Ascending aorta (tissue), 2 donors: Measurements from ENCODE around the gene HOXB6. TPM values are rescaled to one million over a fixed set of nuclear protein-coding genes. Genes with fewer than 3 reads are reported as not detected.

Experiments used
- DNase-seq, 2 donors: peaks; one replicate each; pipeline ENCODE4 v3.0.0-alpha.2; 2019; ENCODE audit warnings: low spot score in 2 of 2
- H3K27ac ChIP-seq, 2 donors: fragments of 200-600 bp; sonication (generic); one replicate each; pipeline ENCODE4 v1.5.1; 2016 to 2017; ENCODE audit warnings: mild to moderate bottlenecking in 1 of 2
- H3K27me3 ChIP-seq: fragments of 200-600 bp; sonication (generic); one replicate; pipeline ENCODE4 v1.5.1; 2017
- H3K36me3 ChIP-seq, 2 donors: fragments of 200-600 bp; sonication (generic); one replicate each; pipeline ENCODE4 v1.5.1; 2016
- H3K4me1 ChIP-seq, 2 donors: fragments of 200-600 bp; sonication (generic); one replicate each; pipeline ENCODE4 v1.5.1; 2016 to 2017; ENCODE audit warnings: mild to moderate bottlenecking in 1 of 2
- H3K4me3 ChIP-seq, 2 donors: fragments of 200-600 bp; sonication (generic); one replicate each; pipeline ENCODE4 v1.5.1; 2016 to 2017; ENCODE audit warnings: mild to moderate bottlenecking in 1 of 2
- H3K9me3 ChIP-seq, 2 donors: fragments of 200-600 bp; sonication (generic); one replicate each; pipeline ENCODE4 v1.5.1; 2016
- CTCF ChIP-seq, 3 experiments: fragments of 200-600 bp in 2 of 3; fragments of 450-650 bp in 1 of 3; sonication (generic) in 2 of 3; IDR thresholded peaks; one replicate each; pipeline ENCODE4 v1.5.1; 2016 to 2019; ENCODE audit warnings: antibody characterized with exemption in 3 of 3, mild to moderate bottlenecking in 1 of 3, moderate library complexity in 1 of 3
- intact Hi-C: fragments of 100-400 bp; cut with DNase I; formaldehyde crosslinking; loops from one replicate; pipeline ENCODE4 v1.15.1; 2023
- total RNA-seq: library from RNA; depleted of rRNA; stranded (reverse); fragments of >200 nt; gene quantifications from one replicate; pipeline ENCODE4 v1.1.0, GENCODE V29; 2016

The HOXB6 gene
- total RNA-seq, 1 donor from 2014 or later, result 5.1 TPM

- H3K9me3 ChIP-seq, result no peaks in the 10 kb centered on the region
- TF ChIP-seq CTCF (IDR thresholded peaks at IDR 0.05), result no peak
- peak overlapping the region; percentile 84 to 97 for H3K27ac ChIP-seq
- peaks cover 15 to 73% of the 10 kb centered on the region in 2 donors for H3K4me1 ChIP-seq
- no peak overlapping the region for H3K4me3 ChIP-seq
- H3K27me3 ChIP-seq, result no peaks in the 10 kb centered on the region
- no peak for DNase-seq
- no peaks in the 10 kb centered on the region for H3K36me3 ChIP-seq
- intact Hi-C loops, result no loop called here
Measured at GRCh38 chr17:48559840-48560817, 44.7 kb downstream of the HOXB6 start.

- Histone ChIP-seq H3K9me3 (no peaks in the 10 kb centered on the region), H3K27ac (peak overlapping the region; percentile 84 to 97), H3K27me3 (no peaks in the 10 kb centered on the region), H3K36me3 (no peaks in the 10 kb centered on the region), H3K4me3 (no peak overlapping the region), H3K4me1 (peaks cover 15 to 69% of the 10 kb centered on the region in 2 donors)
- no peak for TF ChIP-seq CTCF (IDR thresholded peaks at IDR 0.05)
- peak in 1 of 2 donors; percentile 40 for DNase-seq
- intact Hi-C loops, result no loop called here
Measured at GRCh38 chr17:48559122-48559839, 45.5 kb downstream of the HOXB6 start.

- Histone ChIP-seq H3K4me3 (no peak overlapping the region), H3K36me3 (no peaks in the 10 kb centered on the region), H3K27ac (peak overlapping the region; percentile 84 to 97), H3K4me1 (peaks cover 15 to 70% of the 10 kb centered on the region in 2 donors), H3K9me3 (no peaks in the 10 kb centered on the region), H3K27me3 (no peaks in the 10 kb centered on the region)
- intact Hi-C loops, result no loop called here
- DNase-seq, result no peak
- no peak for TF ChIP-seq CTCF (IDR thresholded peaks at IDR 0.05)
Measured at GRCh38 chr17:48558831-48559121, 46.0 kb downstream of the HOXB6 start.

- DNase-seq, result no peak
- intact Hi-C loops, result no loop called here
- peak overlapping the region; percentile 84 to 97 for H3K27ac ChIP-seq
- no peaks in the 10 kb centered on the region for H3K27me3 ChIP-seq
- H3K4me1 ChIP-seq, result peaks cover 15 to 70% of the 10 kb centered on the region in 2 donors
- H3K4me3 ChIP-seq, result peak overlapping the region in 1 of 2 donors; percentile 80
- no peaks in the 10 kb centered on the region for H3K9me3 ChIP-seq
- TF ChIP-seq CTCF (IDR thresholded peaks at IDR 0.05), result no peak
- H3K36me3 ChIP-seq, result no peaks in the 10 kb centered on the region
Measured at GRCh38 chr17:48558057-48558830, 46.5 kb downstream of the HOXB6 start.

- H3K27ac ChIP-seq, result peak overlapping the region; percentile 84 to 97
- no peak for TF ChIP-seq CTCF (IDR thresholded peaks at IDR 0.05)
- peak overlapping the region; percentile 12 to 80 for H3K4me3 ChIP-seq
- H3K27me3 ChIP-seq, result no peaks in the 10 kb centered on the region
- H3K36me3 ChIP-seq, result peaks cover 3 to 5% of the 10 kb centered on the region in 2 donors
- H3K4me1 ChIP-seq, result peaks cover 15 to 72% of the 10 kb centered on the region in 2 donors
- intact Hi-C loops, result no loop called here
- no peaks in the 10 kb centered on the region for H3K9me3 ChIP-seq
- DNase-seq, result no peak
Measured at GRCh38 chr17:48556576-48557401, 48.0 kb downstream of the HOXB6 start.
